Measurements from ENCODE around the gene CACNA2D3.

Gene CACNA2D3

GRCh38 chr3:54270816-54271526 lies 148.6 kb downstream of the CACNA2D3 start:
- TF ChIP-seq SIN3A (IDR thresholded peaks at IDR 0.05; ENCODE audit: borderline replicate concordance, insufficient read depth, low read length) (no peak), FOXP2 (optimal IDR thresholded peaks at IDR 0.05; ENCODE audit: borderline replicate concordance, extremely low read depth, extremely low read length, insufficient read depth) (no peak), TAF1 (IDR thresholded peaks at IDR 0.05; ENCODE audit: borderline replicate concordance, insufficient read depth, low read length) (no peak), POLR2AphosphoS5 (IDR thresholded peaks at IDR 0.05; ENCODE audit: low read depth, low read length) (no peak)
- TF ChIP-seq, protein P1, sequence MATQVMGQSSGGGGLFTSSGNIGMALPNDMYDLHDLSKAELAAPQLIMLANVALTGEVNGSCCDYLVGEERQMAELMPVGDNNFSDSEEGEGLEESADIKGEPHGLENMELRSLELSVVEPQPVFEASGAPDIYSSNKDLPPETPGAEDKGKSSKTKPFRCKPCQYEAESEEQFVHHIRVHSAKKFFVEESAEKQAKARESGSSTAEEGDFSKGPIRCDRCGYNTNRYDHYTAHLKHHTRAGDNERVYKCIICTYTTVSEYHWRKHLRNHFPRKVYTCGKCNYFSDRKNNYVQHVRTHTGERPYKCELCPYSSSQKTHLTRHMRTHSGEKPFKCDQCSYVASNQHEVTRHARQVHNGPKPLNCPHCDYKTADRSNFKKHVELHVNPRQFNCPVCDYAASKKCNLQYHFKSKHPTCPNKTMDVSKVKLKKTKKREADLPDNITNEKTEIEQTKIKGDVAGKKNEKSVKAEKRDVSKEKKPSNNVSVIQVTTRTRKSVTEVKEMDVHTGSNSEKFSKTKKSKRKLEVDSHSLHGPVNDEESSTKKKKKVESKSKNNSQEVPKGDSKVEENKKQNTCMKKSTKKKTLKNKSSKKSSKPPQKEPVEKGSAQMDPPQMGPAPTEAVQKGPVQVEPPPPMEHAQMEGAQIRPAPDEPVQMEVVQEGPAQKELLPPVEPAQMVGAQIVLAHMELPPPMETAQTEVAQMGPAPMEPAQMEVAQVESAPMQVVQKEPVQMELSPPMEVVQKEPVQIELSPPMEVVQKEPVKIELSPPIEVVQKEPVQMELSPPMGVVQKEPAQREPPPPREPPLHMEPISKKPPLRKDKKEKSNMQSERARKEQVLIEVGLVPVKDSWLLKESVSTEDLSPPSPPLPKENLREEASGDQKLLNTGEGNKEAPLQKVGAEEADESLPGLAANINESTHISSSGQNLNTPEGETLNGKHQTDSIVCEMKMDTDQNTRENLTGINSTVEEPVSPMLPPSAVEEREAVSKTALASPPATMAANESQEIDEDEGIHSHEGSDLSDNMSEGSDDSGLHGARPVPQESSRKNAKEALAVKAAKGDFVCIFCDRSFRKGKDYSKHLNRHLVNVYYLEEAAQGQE (IDR thresholded peaks at IDR 0.05; ENCODE audit: insufficient read depth in 1 of 2, low read depth in 2 of 2, low read length in 2 of 2): no peak

DNA sequence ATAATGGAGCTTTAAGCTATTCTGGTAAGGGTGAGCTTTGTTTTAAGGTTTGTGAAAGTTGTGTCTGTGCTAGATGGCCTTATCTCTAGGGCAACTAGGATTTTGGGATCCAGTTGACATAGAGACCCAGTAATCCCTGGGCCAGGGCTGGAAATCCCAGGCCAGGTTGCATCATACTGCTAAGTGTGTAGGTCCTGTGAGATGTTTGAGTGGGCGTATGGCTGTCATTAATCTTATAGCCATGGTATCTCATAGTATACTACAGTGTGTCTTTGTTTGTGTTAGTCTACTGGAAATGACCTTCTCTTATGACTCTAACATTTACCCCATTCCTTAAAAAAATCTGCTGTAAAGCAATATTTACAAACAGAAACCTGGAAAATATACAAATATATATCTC lies 151.4 kb downstream of the CACNA2D3 start:
- TF ChIP-seq FOXP2 (optimal IDR thresholded peaks at IDR 0.05; ENCODE audit: borderline replicate concordance, extremely low read depth, extremely low read length, insufficient read depth) (no peak), TAF1 (IDR thresholded peaks at IDR 0.05; ENCODE audit: borderline replicate concordance, insufficient read depth, low read length) (no peak), POLR2AphosphoS5 (IDR thresholded peaks at IDR 0.05; ENCODE audit: low read depth, low read length) (no peak), SIN3A (IDR thresholded peaks at IDR 0.05; ENCODE audit: borderline replicate concordance, insufficient read depth, low read length) (no peak)
- TF ChIP-seq, protein P1 (IDR thresholded peaks at IDR 0.05; ENCODE audit: insufficient read depth in 1 of 2, low read depth in 2 of 2, low read length in 2 of 2): no peak

DNA sequence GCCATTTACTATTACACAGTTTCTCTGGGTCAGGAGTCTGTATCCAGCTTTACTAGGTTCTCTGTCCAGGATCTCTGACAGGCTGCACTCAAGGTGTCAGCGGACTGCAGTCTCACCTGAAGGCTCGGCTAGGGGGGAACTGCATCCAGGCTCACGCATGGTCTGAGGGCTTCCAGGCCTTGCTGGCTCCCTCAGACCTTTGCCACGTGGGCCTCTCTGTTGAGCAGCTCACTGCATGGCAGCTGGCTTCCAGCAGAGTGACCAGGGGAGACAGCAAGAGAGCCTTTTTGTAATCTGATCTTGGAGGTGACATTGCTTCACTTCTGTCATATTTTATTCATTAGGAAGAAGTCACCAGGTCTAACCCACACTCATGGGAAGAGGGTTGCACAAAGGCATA lies 152.3 kb downstream of the CACNA2D3 start:
- TF ChIP-seq FOXP2 (optimal IDR thresholded peaks at IDR 0.05; ENCODE audit: borderline replicate concordance, extremely low read depth, extremely low read length, insufficient read depth) (no peak), POLR2AphosphoS5 (IDR thresholded peaks at IDR 0.05; ENCODE audit: low read depth, low read length) (no peak), TAF1 (IDR thresholded peaks at IDR 0.05; ENCODE audit: borderline replicate concordance, insufficient read depth, low read length) (no peak), SIN3A (IDR thresholded peaks at IDR 0.05; ENCODE audit: borderline replicate concordance, insufficient read depth, low read length) (no peak)
- TF ChIP-seq, protein P1 (IDR thresholded peaks at IDR 0.05; ENCODE audit: insufficient read depth in 1 of 2, low read depth in 2 of 2, low read length in 2 of 2): no peak

DNA sequence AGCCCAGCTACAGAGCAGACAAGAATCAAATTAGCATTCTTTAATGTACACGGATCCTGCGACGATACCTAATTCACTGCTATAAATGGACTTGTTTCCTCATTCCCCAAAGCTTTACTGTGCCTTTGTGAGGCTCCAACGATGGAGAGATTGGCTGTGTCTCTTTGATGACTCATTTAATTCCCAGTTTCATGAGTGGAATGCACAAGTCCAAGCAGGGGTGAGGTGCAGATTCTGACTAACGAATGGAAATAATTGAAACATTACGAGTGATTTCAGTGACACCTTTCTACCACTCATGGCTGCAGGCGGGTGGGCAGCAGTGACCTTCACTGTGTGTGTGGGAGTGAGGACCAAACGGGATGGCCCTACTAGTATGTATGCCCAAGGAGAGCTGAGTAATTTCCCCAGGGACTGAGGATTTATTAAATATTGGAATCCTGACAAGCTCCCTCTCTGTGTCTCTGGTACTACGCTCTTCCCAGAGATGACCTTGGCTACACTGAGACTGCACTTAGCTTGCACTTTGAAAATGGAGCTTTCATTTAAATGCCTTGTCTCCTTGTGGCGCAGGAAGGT lies 156.7 kb downstream of the CACNA2D3 start:
- no peak for TF ChIP-seq TAF1 (IDR thresholded peaks at IDR 0.05; ENCODE audit: borderline replicate concordance, insufficient read depth, low read length)
- TF ChIP-seq, protein P1 (IDR thresholded peaks at IDR 0.05; ENCODE audit: insufficient read depth in 1 of 2, low read depth in 2 of 2, low read length in 2 of 2): no peak
- no peak for TF ChIP-seq POLR2AphosphoS5 (IDR thresholded peaks at IDR 0.05; ENCODE audit: low read depth, low read length)
- no peak for TF ChIP-seq FOXP2 (optimal IDR thresholded peaks at IDR 0.05; ENCODE audit: borderline replicate concordance, extremely low read depth, extremely low read length, insufficient read depth)
- TF ChIP-seq SIN3A (IDR thresholded peaks at IDR 0.05; ENCODE audit: borderline replicate concordance, insufficient read depth, low read length): no peak
